GM18526 (cell line): ENCODE measurements around the gene KANTR.

Experiments used
- POLR2A ChIP-seq: IDR thresholded peaks from 3 replicates; pipeline ENCODE4 v1.6.1; 2011; ENCODE audit not compliant: insufficient read length; ENCODE audit errors: extremely low read depth

Gene KANTR

DNA sequence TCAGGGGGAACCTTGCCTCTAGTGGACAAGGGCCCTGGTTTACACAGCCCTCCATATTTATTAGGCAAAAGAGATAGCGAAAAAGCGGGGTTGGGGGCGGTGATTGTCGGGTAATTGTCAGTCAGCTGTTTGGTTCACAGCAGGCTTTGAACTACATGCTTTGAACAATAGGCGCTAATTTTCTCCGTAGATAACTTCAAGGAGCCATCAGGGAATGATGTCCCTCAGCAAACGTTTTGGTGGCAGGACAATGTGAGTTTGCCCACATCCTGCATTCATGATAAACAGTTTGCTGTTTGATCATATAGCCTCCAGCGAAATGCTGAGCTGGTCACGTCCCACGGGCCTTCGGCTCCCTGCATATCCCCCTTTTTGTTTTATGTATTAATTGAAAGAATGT is 65.2 kb downstream of the KANTR start:
- TF ChIP-seq POLR2A = no peak

DNA sequence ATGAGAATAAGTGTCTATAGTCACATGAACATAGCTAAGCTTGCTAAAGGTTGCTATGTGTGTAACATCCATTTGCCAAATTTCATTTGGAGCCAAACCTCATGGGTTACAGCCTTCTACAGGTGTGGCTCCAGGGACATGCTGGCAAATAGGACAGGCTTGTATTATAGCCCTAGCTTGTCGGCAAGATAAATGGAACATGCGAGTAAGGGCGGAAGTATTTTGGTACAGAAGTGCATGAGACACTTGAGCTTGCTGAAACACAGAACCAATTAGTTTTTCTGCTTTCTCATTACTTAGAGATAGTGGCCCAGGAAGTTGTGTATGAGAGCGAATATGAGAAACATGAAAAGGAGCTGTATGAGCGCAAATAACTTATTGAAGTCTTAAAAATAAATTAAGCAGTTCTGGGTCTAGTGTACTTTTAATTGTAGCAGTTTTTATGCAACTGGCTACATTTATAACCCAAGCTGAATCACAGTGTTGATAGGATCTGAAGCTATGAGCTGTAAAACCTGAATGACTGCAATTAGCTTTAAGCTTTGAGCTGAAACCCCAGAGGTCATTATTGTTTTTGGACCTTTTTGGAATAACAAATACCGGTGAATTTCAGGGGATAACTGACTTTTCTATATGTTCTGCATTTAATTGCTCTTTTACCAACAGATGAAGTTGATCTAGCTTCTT is 66.5 kb downstream of the KANTR start:
- no peak for TF ChIP-seq POLR2A

DNA sequence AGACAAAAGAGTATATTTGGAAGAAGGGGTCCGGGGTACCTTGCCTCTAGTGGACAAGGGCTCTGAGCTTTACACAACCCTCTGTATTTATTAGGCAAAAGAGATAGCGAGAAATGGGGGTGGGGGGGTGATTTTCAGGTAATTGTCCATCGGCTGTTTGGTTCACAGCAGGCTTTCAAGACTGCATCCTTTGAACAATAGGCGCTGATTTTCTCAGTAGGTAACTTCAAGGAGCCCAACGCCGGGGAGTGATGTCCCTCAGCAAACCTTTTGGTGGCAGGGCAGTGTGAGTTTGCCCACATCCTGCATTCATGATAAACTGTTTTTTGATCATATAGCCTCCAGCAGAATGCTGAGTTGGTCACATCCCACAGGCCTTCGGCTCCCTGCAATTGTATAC is 69.5 kb downstream of the KANTR start:
- no peak for TF ChIP-seq POLR2A

DNA sequence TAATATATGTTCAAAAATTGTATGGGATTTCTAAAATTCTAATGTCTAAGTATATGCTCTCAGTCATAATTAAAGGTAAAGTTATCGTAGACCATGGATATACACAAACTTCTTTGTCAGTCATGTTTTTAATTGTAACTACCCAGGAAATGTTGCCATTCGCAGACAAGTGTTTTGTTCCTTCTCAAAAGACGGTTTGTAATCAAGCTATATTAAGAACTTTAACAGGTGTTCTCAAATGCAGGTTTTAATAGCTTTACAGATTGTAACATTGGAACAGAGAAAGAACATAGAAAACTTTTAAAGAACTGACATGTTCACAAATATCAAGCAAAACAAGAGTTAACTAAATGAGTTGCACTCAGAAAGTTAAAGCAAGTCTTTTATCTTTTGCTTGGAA is 72.2 kb downstream of the KANTR start:
- TF ChIP-seq POLR2A = no peak

DNA sequence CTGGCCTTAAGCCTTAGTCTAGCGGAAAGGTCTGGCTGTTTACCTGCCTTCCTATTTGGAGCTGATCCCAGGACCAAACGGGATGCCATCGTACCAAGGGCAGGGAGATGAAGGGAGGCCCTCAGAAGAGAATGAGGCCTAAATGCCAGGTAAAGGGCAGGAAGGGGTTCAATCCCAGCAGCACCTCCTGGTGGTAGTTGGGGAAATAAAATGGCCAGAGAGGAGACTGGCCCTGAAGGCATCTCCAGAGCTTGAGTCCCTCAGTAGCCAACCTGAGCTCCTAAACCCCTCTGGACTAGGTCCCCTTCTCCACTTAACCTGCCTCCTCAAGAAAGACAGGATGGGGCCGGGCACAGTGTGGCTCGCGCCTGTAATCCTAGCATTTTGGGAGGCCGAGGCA is 77.4 kb downstream of the KANTR start:
- TF ChIP-seq POLR2A = no peak
